Measurements from ENCODE around the gene HMGXB4. TPM values are rescaled to one million over a fixed set of nuclear protein-coding genes. Genes with fewer than 3 reads are reported as not detected.

The HMGXB4 gene
- total and polyA plus RNA-seq, 2 of the 8 experiments (the other 6 are each of a cell fraction or from before 2014, with no cell fraction given) = 20.9 to 41.3 TPM

DNA sequence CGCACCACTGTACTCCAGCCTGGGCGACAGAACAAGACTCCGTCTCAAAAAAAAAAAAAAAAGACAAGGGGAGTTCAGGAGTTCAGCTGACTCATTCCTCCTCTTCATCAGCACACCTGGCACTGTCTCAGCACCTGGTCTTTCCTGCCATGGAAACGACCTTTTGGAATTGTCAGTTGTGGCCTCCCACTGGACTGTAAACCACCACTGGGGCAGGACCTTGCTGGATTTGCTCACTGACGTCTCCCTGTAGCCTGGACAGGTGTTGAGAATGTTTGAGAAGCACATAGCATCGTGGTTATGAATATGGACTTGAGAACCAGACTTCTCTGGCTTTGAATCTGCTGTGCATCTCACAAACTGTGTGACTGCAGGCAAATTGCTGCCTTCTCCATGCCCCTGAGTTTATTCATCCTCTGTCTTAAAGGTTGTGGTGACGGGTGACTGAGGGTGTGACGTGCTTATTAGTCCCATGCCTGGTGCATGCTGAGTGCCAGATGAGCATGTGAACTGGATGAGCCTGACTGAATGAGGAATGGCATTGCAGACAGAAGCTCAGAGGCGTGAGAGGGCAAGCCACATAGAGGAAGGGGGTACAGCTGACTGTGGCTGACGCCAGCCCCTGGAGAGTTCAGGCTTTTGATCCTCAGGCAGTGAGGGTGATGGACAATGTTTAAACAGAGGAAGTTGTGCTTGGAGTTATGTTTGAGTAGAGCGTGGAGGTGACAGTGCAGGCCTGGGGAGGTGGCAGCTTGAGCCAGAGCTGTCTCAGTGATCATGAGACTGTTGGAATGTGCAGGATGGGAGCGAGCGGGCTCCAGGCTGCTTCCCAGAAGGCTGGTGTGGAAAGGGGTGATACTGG lies 55.1 kb downstream of the HMGXB4 start:
- Histone ChIP-seq H4K5ac (ENCODE audit: insufficient read length, low read depth, low read length) (no peak overlapping the region), H3K4me3 (ENCODE audit: extremely low read depth in 1 of 4, insufficient read depth in 2 of 4, low read depth in 3 of 4, low read length in 4 of 4) (no peak overlapping the region), H3K79me2 (ENCODE audit: control insufficient read depth in 1 of 2, insufficient read depth in 2 of 2, low read length in 2 of 2) (no peaks in the 10 kb centered on the region), H4K20me1 (replicated peaks in 1 of 2; ENCODE audit: control insufficient read depth in 1 of 2, insufficient read depth in 2 of 2, low read length in 2 of 2) (peaks cover 2 to 6% of the 10 kb centered on the region in 2 experiments), H3K4me1 (replicated peaks in 1 of 4; ENCODE audit: control insufficient read depth in 3 of 4, insufficient read depth in 4 of 4, low read length in 3 of 4) (peaks cover 0 to 2% (median 0%) of the 10 kb centered on the region in 4 experiments; a peak in 3 of 7 replicates), H2BK5ac (ENCODE audit: low read depth, low read length) (no peak overlapping the region; the same call in 1 of the 2 replicates), H2BK120ac (replicated peaks; ENCODE audit: low read depth, low read length) (no peak overlapping the region), H3K23ac (ENCODE audit: insufficient read length) (no peak overlapping the region), H3K27me3 (replicated peaks in 1 of 4; ENCODE audit: control insufficient read depth in 3 of 4, extremely low read depth in 1 of 4, insufficient read depth in 3 of 4, low read length in 3 of 4) (no peaks in the 10 kb centered on the region), H3K18ac (ENCODE audit: extremely low read depth, low read length) (no peak overlapping the region), H3K4me2 (ENCODE audit: insufficient read depth in 1 of 2, low read depth in 2 of 2, low read length in 2 of 2) (no peak overlapping the region), H3K27ac (ENCODE audit: low read depth, low read length) (no peak overlapping the region), H2BK12ac (ENCODE audit: low read depth, low read length) (no peak overlapping the region), H4K8ac (ENCODE audit: extremely low read depth, insufficient read depth, low read length) (no peak overlapping the region), H3K9ac (replicated peaks in 1 of 4; ENCODE audit: extremely low read depth in 1 of 4, low read depth in 3 of 4, low read length in 3 of 4) (no peak overlapping the region), H2AK5ac (ENCODE audit: low read depth, low read length) (peak overlapping the region; percentile 77; the same call in 1 of the 2 replicates), H2BK15ac (ENCODE audit: low read length) (peak overlapping the region; percentile 25; the same call in 1 of the 2 replicates), H3K4ac (replicated peaks; ENCODE audit: insufficient read length, low read depth, low read length) (no peak overlapping the region), H4K91ac (replicated peaks; ENCODE audit: insufficient read length, low read length) (no peak overlapping the region), H3K23me2 (ENCODE audit: low read depth, low read length) (no peaks in the 10 kb centered on the region), H3K14ac (ENCODE audit: insufficient read length) (no peak overlapping the region), H2AFZ (ENCODE audit: low read length) (no peak overlapping the region), H2BK20ac (ENCODE audit: low read length) (no peak overlapping the region), H3K79me1 (ENCODE audit: low read depth, low read length) (peaks cover 7% of the 10 kb centered on the region), H3K36me3 (ENCODE audit: control insufficient read depth in 2 of 4, insufficient read depth in 4 of 4, low read length in 3 of 4) (no peaks in the 10 kb centered on the region), H3K56ac (replicated peaks; ENCODE audit: insufficient read length, low read depth, low read length) (no peak overlapping the region), H3K9me3 (ENCODE audit: insufficient read depth in 2 of 2, low read depth in 1 of 2, low read length in 1 of 2) (no peaks in the 10 kb centered on the region)
- CTCF ChIA-PET (ENCODE audit: partially characterized antibody) = interaction anchor here (0.8 kb wide), 1 partner anchor 34 kb away, joined by 3 read pairs; no protein-coding TSS in a partner anchor
- POLR2A ChIA-PET (ENCODE audit: partially characterized antibody) = no interaction called here
- FAIRE-seq = no peak
- 83% methylated on average over 12 of the region's 13 CpGs; no CpG with 5 or more reads in 1 of the 2 experiments for WGBS, 2 experiments (ENCODE audit: extremely low coverage in 1 of 2, insufficient coverage in 1 of 2, insufficient read length in 1 of 2, insufficient replicate concordance in 2 of 2, low coverage in 1 of 2, low lambda C conversion rate in 2 of 2, missing lambda C conversion rate in 1 of 2)
- no peak for DNase-seq (ENCODE audit: low read depth in 1 of 2, low spot score in 2 of 2)
- TF ChIP-seq EP300 (IDR thresholded peaks at IDR 0.05; ENCODE audit: borderline replicate concordance in 1 of 2, low read depth in 2 of 2, low read length in 2 of 2) (no peak), HDAC6 (IDR thresholded peaks at IDR 0.05; ENCODE audit: low read depth, low read length) (no peak), TEAD4 (IDR thresholded peaks at IDR 0.05; ENCODE audit: low read depth, low read length) (no peak), TAF7 (optimal IDR thresholded peaks at IDR 0.05; ENCODE audit: borderline replicate concordance, low read depth, low read length) (no peak), BACH1 (IDR thresholded peaks at IDR 0.05; ENCODE audit: low read length) (no peak), KDM5A (IDR thresholded peaks at IDR 0.05; ENCODE audit: low read length) (no peak), CTBP2 (IDR thresholded peaks at IDR 0.05; ENCODE audit: borderline replicate concordance, insufficient read depth, insufficient read length, low read length) (no peak)
- TF ChIP-seq, protein P1, sequence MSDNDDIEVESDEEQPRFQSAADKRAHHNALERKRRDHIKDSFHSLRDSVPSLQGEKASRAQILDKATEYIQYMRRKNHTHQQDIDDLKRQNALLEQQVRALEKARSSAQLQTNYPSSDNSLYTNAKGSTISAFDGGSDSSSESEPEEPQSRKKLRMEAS (IDR thresholded peaks at IDR 0.05) = no peak

Measured in H1 (cell line).